DOHH2 (cell line): ENCODE results near the gene NR1H4.

Experiments
- CTCF ChIP-seq: fragments of 200-600 bp; sonication (generic); IDR thresholded peaks from one replicate; pipeline ENCODE4 v1.5.1; 2014; ENCODE audit warnings: antibody characterized with exemption, mild to moderate bottlenecking, low read depth, low read length; ENCODE audit not compliant: poor library complexity, severe bottlenecking
- EZH2phosphoT487 ChIP-seq: fragments of 200-600 bp; sonication (generic); IDR thresholded peaks from 2 replicates; pipeline ENCODE4 v1.6.1; 2017; ENCODE audit warnings: borderline replicate concordance, mild to moderate bottlenecking, antibody characterized with exemption, low read length, moderate library complexity, mixed read lengths

GRCh38 chr12:100534625-100535227 is 61.1 kb downstream of the NR1H4 start:
- TF ChIP-seq CTCF (no peak), EZH2phosphoT487 (no peak)
